ENCODE data around the gene PI4KA. TPM values are rescaled to one million over a fixed set of nuclear protein-coding genes. Genes with fewer than 3 reads are reported as not detected.

PI4KA gene
- total RNA-seq, 1 experiment from 2014 or later: 65.8 TPM

DNA sequence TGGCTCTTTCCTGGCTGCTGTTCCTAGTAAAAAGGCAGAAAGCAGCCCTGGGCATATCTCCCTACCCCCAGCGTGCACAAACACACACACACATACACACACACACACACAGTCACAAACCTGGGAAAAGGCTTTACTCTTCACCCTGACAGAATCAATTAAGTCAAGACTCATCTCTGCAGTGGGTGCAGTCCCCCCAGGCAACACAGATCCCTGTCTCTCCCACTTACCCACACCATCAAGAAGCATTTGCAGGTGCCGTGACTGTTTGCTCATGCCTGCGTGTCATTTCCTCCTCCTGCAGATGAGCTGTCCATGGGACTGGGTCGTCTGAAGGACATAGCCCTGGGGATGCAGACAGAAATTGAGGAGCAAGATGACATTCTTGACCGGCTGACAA lies 28.8 kb upstream of the PI4KA start:
- H3K36me3 Mint-ChIP-seq (ENCODE audit: insufficient read depth in 1 of 3, low read depth in 3 of 3): peaks cover 3 to 45% (median 22%) of the 10 kb centered on the region in 3 experiments; a peak in 5 of 7 replicates

More for the DNA sequence above, 28.8 kb upstream of the PI4KA start:
- Histone ChIP-seq H3K4me1 (ENCODE audit: insufficient read depth, low read length) (no peaks in the 10 kb centered on the region), H4K20me1 (ENCODE audit: control insufficient read depth, insufficient read depth, insufficient read length) (no peaks in the 10 kb centered on the region), H4K91ac (ENCODE audit: insufficient read length, low read depth, low read length) (no peak overlapping the region), H4K5ac (ENCODE audit: insufficient read length, low read depth, low read length) (no peak overlapping the region), H3K4me2 (ENCODE audit: insufficient read depth, insufficient read length, low read length) (no peak overlapping the region), H3K79me1 (ENCODE audit: insufficient read depth, low read depth, low read length, poor library complexity, severe bottlenecking) (no peaks in the 10 kb centered on the region), H3K23ac (ENCODE audit: insufficient read length, low read depth, low read length) (no peak overlapping the region), H3K79me2 (ENCODE audit: insufficient read depth, low read length) (no peaks in the 10 kb centered on the region), H3K9ac (ENCODE audit: extremely low read depth, insufficient read length, low read length) (no peak overlapping the region), H2AFZ (ENCODE audit: low read length) (no peak overlapping the region), H3K23me2 (ENCODE audit: insufficient read length, low read depth, low read length, poor library complexity, severe bottlenecking) (no peaks in the 10 kb centered on the region), H3K4ac (ENCODE audit: low read depth, low read length) (no peak overlapping the region), H3K27me3 (ENCODE audit: insufficient read depth, low read length) (no peaks in the 10 kb centered on the region), H3K56ac (ENCODE audit: insufficient read length, low read depth, low read length) (no peak overlapping the region), H2BK120ac (ENCODE audit: low read depth, low read length, poor library complexity, severe bottlenecking) (no peak overlapping the region), H2BK20ac (ENCODE audit: low read depth, low read length, poor library complexity, severe bottlenecking) (no peak overlapping the region), H3K14ac (ENCODE audit: insufficient read depth, low read length) (no peak overlapping the region), H2BK5ac (ENCODE audit: insufficient read length, low read length) (no peak overlapping the region), H3T11ph (ENCODE audit: low read length) (no peak overlapping the region), H3K27ac (ENCODE audit: insufficient read length, low read depth, low read length) (no peak overlapping the region), H2BK12ac (ENCODE audit: insufficient read length, low read depth, low read length) (no peak overlapping the region), H2AK5ac (ENCODE audit: insufficient read length, low read length) (no peak overlapping the region), H2BK15ac (ENCODE audit: low read depth, low read length) (no peak overlapping the region), H3K9me3 (ENCODE audit: control insufficient read depth, low read depth, low read length) (no peaks in the 10 kb centered on the region), H4K8ac (replicated peaks; ENCODE audit: insufficient read length, low read depth, low read length) (no peak overlapping the region), H3K18ac (ENCODE audit: insufficient read length, low read depth, low read length) (no peak overlapping the region)
- no peak for DNase-seq
- Mint-ChIP-seq H3K27ac (peak overlapping the region in 1 of 3 experiments; percentile 18; a peak in 2 of 7 replicates), H3K4me3 (no peak overlapping the region), H3K9me3 (no peaks in the 10 kb centered on the region), H3K4me1 (peaks cover 3 to 4% of the 10 kb centered on the region in 2 experiments; a peak in 1 of 4 replicates), H3K27me3 (ENCODE audit: low read depth) (no peaks in the 10 kb centered on the region)
- TF ChIP-seq CTCF (conservative IDR thresholded peaks at IDR 0.05): no peak
- no CpG with 5 or more reads among the region's 5 CpGs for WGBS (ENCODE audit: extremely low coverage, insufficient read length, low lambda C conversion rate)
